C4-2B (cell line): Measurements from ENCODE around the gene BAG3.
A peak's percentile ranks its signal among the peaks of the same experiment; 100 is the strongest.

ENCODE experiments used
- H3K27ac ChIP-seq: fragments of 450-650 bp; 2 replicates; pipeline ENCODE4 v1.5.1; 2017
- ZFX ChIP-seq: fragments of 450-650 bp; IDR thresholded peaks from 2 replicates; pipeline ENCODE4 v1.6.1; 2017
- TF ChIP-seq, protein P1 (sequence below): fragments of 450-650 bp; conservative IDR thresholded peaks from 2 replicates; pipeline ENCODE4 v1.5.1; 2017; ENCODE audit warnings: mild to moderate bottlenecking

The BAG3 gene

GRCh38 chr10:119668461-119668860 is 17.3 kb downstream of the BAG3 start:
- TF ChIP-seq ZFX: no peak
- TF ChIP-seq, protein P1, sequence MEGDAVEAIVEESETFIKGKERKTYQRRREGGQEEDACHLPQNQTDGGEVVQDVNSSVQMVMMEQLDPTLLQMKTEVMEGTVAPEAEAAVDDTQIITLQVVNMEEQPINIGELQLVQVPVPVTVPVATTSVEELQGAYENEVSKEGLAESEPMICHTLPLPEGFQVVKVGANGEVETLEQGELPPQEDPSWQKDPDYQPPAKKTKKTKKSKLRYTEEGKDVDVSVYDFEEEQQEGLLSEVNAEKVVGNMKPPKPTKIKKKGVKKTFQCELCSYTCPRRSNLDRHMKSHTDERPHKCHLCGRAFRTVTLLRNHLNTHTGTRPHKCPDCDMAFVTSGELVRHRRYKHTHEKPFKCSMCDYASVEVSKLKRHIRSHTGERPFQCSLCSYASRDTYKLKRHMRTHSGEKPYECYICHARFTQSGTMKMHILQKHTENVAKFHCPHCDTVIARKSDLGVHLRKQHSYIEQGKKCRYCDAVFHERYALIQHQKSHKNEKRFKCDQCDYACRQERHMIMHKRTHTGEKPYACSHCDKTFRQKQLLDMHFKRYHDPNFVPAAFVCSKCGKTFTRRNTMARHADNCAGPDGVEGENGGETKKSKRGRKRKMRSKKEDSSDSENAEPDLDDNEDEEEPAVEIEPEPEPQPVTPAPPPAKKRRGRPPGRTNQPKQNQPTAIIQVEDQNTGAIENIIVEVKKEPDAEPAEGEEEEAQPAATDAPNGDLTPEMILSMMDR: no peak
- peak overlapping the region; percentile 58 for H3K27ac ChIP-seq

DNA sequence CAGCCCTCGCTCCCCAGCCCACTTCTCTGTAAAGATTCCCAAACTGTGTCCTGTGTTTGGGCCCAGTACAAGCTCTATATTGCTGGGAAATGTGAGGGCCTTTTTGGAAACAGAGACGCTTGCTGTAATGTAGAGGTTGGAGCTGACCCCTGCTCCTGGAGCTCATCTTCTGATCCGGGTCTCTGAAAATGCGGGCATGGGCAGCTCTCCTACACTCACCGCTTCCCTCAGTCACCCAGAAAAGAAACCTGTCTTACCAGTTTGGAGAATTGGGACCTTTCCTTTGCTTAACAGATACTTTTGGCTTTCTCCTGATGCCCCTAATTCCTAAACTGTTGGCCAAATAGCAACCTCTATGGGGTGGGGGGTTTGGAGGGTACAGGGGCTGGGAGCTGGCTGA is 18.2 kb downstream of the BAG3 start:
- peak overlapping the region; percentile 58 for H3K27ac ChIP-seq
- TF ChIP-seq, protein P1: no peak
- no peak for TF ChIP-seq ZFX

- H3K27ac ChIP-seq: no peak overlapping the region; the same call in 1 of the 2 replicates
- TF ChIP-seq, protein P1: no peak
- no peak for TF ChIP-seq ZFX
Observed at GRCh38 chr10:119669975-119670640, 18.9 kb downstream of the BAG3 start.

- no peak for TF ChIP-seq ZFX
- TF ChIP-seq, protein P1: no peak
- H3K27ac ChIP-seq: no peak overlapping the region
Observed at GRCh38 chr10:119670717-119671116, 19.5 kb downstream of the BAG3 start.

- H3K27ac ChIP-seq: no peak overlapping the region
- no peak for TF ChIP-seq ZFX
- TF ChIP-seq, protein P1: no peak
Observed at GRCh38 chr10:119671381-119671780, 20.2 kb downstream of the BAG3 start.

GRCh38 chr10:119672291-119672690 is 21.1 kb downstream of the BAG3 start:
- no peak overlapping the region for H3K27ac ChIP-seq
- no peak for TF ChIP-seq ZFX
- TF ChIP-seq, protein P1: no peak

DNA sequence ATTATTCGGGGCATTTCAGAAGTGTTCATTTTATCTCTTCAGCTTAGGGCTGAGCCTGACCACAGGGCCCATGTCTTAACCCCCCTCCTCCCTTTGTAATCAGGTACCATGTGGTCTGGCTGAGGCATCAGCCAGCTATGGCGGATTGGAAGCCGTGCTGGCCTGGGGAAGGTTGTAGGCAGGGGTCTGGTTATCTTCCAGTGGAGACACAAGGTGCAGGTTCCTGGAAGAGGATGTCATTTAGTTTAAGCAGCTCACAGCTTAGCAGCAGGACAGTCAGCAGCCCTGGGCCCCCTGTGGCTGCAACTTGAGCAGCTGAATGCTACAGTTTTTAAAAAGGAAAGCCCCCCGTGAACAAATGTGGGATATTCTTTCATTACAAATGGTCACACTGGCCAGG is 22.1 kb downstream of the BAG3 start:
- no peak overlapping the region for H3K27ac ChIP-seq
- no peak for TF ChIP-seq ZFX
- TF ChIP-seq, protein P1: no peak
